Endothelial cell (in vitro differentiated cells): ENCODE measurements around the gene SLFN13. TPM values are rescaled to one million over a fixed set of nuclear protein-coding genes. Genes with fewer than 3 reads are reported as not detected.
A peak's percentile ranks its signal among the peaks of the same experiment; 100 is the strongest.

Source experiments
- DNase-seq: peaks from one replicate; pipeline ENCODE4 v3.0.0; 2021; ENCODE audit warnings: low spot score
- H3K27ac Mint-ChIP-seq: one replicate; pipeline ENCODE4 v1.8.0; 2021; ENCODE audit warnings: mixed read lengths, inconsistent platforms; ENCODE audit not compliant: unreplicated experiment
- H3K27me3 Mint-ChIP-seq: one replicate; pipeline ENCODE4 v1.8.0; 2021; ENCODE audit warnings: mild to moderate bottlenecking, moderate library complexity, mixed read lengths, inconsistent platforms; ENCODE audit not compliant: unreplicated experiment
- H3K36me3 Mint-ChIP-seq: one replicate; pipeline ENCODE4 v1.8.0; 2021; ENCODE audit warnings: mild to moderate bottlenecking, low read depth, mixed read lengths, inconsistent platforms; ENCODE audit not compliant: unreplicated experiment
- H3K4me1 Mint-ChIP-seq: one replicate; pipeline ENCODE4 v1.8.0; 2021; ENCODE audit warnings: mild to moderate bottlenecking, mixed read lengths, inconsistent platforms; ENCODE audit not compliant: unreplicated experiment
- H3K4me3 Mint-ChIP-seq: one replicate; pipeline ENCODE4 v1.8.0; 2021; ENCODE audit warnings: mild to moderate bottlenecking, mixed read lengths, inconsistent platforms; ENCODE audit not compliant: unreplicated experiment
- H3K9me3 Mint-ChIP-seq: one replicate; pipeline ENCODE4 v1.8.0; 2021; ENCODE audit warnings: mixed read lengths, inconsistent platforms; ENCODE audit not compliant: unreplicated experiment
- total RNA-seq: library from RNA; stranded (reverse); fragmentation: NEBNext Ultra II Directional; extraction: Animal tissue kit (Norgen Biotek cat#: 25700); gene quantifications from one replicate; pipeline ENCODE4 v1.2.1, GENCODE V29; 2021; ENCODE audit not compliant: unreplicated experiment
- TF ChIP-seq, protein P1 (sequence below): fragments of 200-600 bp; sonication (generic); IDR thresholded peaks from one replicate; pipeline ENCODE4 v1.5.0; 2021; ENCODE audit warnings: antibody characterized with exemption; ENCODE audit not compliant: unreplicated experiment

SLFN13 gene
- total RNA-seq, 1 donor from 2014 or later = 9.1 TPM

- Mint-ChIP-seq H3K27ac (no peak overlapping the region), H3K9me3 (no peaks in the 10 kb centered on the region), H3K4me1 (peaks cover 5% of the 10 kb centered on the region), H3K4me3 (no peak overlapping the region), H3K36me3 (no peaks in the 10 kb centered on the region), H3K27me3 (peaks cover 1% of the 10 kb centered on the region)
- TF ChIP-seq, protein P1, sequence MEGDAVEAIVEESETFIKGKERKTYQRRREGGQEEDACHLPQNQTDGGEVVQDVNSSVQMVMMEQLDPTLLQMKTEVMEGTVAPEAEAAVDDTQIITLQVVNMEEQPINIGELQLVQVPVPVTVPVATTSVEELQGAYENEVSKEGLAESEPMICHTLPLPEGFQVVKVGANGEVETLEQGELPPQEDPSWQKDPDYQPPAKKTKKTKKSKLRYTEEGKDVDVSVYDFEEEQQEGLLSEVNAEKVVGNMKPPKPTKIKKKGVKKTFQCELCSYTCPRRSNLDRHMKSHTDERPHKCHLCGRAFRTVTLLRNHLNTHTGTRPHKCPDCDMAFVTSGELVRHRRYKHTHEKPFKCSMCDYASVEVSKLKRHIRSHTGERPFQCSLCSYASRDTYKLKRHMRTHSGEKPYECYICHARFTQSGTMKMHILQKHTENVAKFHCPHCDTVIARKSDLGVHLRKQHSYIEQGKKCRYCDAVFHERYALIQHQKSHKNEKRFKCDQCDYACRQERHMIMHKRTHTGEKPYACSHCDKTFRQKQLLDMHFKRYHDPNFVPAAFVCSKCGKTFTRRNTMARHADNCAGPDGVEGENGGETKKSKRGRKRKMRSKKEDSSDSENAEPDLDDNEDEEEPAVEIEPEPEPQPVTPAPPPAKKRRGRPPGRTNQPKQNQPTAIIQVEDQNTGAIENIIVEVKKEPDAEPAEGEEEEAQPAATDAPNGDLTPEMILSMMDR = no peak
- DNase-seq = no peak
These were observed 4.6 kb upstream of the SLFN13 start for GRCh38 chr17:35453171-35453570.

GRCh38 chr17:35449371-35449931, 885 bp upstream of the SLFN13 start:
- Mint-ChIP-seq H3K27me3 (peaks cover under 1% of the 10 kb centered on the region), H3K4me3 (peak overlapping the region; percentile 86), H3K9me3 (no peaks in the 10 kb centered on the region), H3K27ac (no peak overlapping the region), H3K4me1 (peaks cover 12% of the 10 kb centered on the region), H3K36me3 (peaks cover 5% of the 10 kb centered on the region)
- DNase-seq = peak; percentile 27
- TF ChIP-seq, protein P1 = no peak

DNA sequence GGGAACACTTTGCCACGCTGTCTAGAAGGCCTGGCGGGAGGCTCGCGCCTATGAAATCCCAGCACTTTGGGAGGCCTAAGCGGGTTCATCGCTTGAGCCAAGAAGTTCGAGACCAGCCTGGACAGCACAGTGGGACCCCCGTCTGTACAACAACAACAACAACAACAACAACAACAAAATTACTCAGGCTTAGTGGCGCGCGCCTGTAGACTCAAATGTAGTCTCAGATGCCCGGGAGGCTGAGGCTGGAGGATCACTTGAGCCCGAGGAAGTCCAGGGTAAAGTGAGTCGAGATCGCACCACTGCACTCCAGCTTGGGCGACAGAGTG, 297 bp upstream of the SLFN13 start:
- no peak overlapping the region for H3K27ac Mint-ChIP-seq
- peak overlapping the region; percentile 86 for H3K4me3 Mint-ChIP-seq
- DNase-seq = no peak
- H3K9me3 Mint-ChIP-seq = no peaks in the 10 kb centered on the region
- no peaks in the 10 kb centered on the region for H3K27me3 Mint-ChIP-seq
- H3K4me1 Mint-ChIP-seq = peaks cover 12% of the 10 kb centered on the region
- peaks cover 5% of the 10 kb centered on the region for H3K36me3 Mint-ChIP-seq
- TF ChIP-seq, protein P1 = no peak

- peaks cover 5% of the 10 kb centered on the region for H3K36me3 Mint-ChIP-seq
- peak overlapping the region; percentile 95 for H3K27ac Mint-ChIP-seq
- no peaks in the 10 kb centered on the region for H3K27me3 Mint-ChIP-seq
- DNase-seq = no peak
- H3K9me3 Mint-ChIP-seq = no peaks in the 10 kb centered on the region
- H3K4me1 Mint-ChIP-seq = peaks cover 12% of the 10 kb centered on the region
- TF ChIP-seq, protein P1 = no peak
- peak overlapping the region; percentile 75 for H3K4me3 Mint-ChIP-seq
These were observed 1.1 kb downstream of the SLFN13 start for GRCh38 chr17:35447499-35447898.

GRCh38 chr17:35438433-35438832, 10.1 kb downstream of the SLFN13 start:
- no peaks in the 10 kb centered on the region for H3K9me3 Mint-ChIP-seq
- no peaks in the 10 kb centered on the region for H3K36me3 Mint-ChIP-seq
- no peaks in the 10 kb centered on the region for H3K27me3 Mint-ChIP-seq
- no peak overlapping the region for H3K4me3 Mint-ChIP-seq
- no peak for DNase-seq
- TF ChIP-seq, protein P1 = no peak
- no peak overlapping the region for H3K27ac Mint-ChIP-seq
- H3K4me1 Mint-ChIP-seq = peaks cover 4% of the 10 kb centered on the region
